T-helper 1 cell treated with Interleukin-12 subunit alpha and Interleukin-12 subunit beta and Interleukin-4 antibody, amounts not matched to agents 30 μg/mL and 1 μg/mL, for 36 hours (primary cell): ENCODE measurements around the gene DENND1A.
A peak's percentile ranks its signal among the peaks of the same experiment; 100 is the strongest.

Source experiments
- H3K27ac Mint-ChIP-seq: one replicate; pipeline ENCODE4 v1.8.0; 2021; ENCODE audit warnings: mild to moderate bottlenecking, mixed read lengths
- H3K27me3 Mint-ChIP-seq: one replicate; pipeline ENCODE4 v1.8.0; 2021; ENCODE audit warnings: low read depth, mixed read lengths
- H3K36me3 Mint-ChIP-seq: one replicate; pipeline ENCODE4 v1.8.0; 2021; ENCODE audit warnings: low read depth, mixed read lengths
- H3K4me1 Mint-ChIP-seq: one replicate; pipeline ENCODE4 v1.8.0; 2021; ENCODE audit warnings: low read depth, mixed read lengths
- H3K4me3 Mint-ChIP-seq: one replicate; pipeline ENCODE4 v1.8.0; 2021; ENCODE audit warnings: mild to moderate bottlenecking, moderate library complexity, mixed read lengths
- H3K9me3 Mint-ChIP-seq: one replicate; pipeline ENCODE4 v1.8.0; 2021; ENCODE audit warnings: mixed read lengths

DENND1A gene

DNA sequence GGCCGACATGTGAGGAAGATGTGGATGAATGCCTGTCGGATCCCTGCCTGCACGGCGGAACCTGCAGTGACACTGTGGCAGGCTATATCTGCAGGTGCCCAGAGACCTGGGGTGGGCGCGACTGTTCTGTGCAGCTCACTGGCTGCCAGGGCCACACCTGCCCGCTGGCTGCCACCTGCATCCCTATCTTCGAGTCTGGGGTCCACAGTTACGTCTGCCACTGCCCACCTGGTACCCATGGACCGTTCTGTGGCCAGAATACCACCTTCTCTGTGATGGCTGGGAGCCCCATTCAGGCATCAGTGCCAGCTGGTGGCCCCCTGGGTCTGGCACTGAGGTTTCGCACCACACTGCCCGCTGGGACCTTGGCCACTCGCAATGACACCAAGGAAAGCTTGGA is 559.8 kb downstream of the DENND1A start:
- Mint-ChIP-seq H3K4me1 (peaks cover 3% of the 10 kb centered on the region), H3K9me3 (no peaks in the 10 kb centered on the region), H3K27ac (no peak overlapping the region), H3K27me3 (peaks cover 31% of the 10 kb centered on the region), H3K36me3 (no peaks in the 10 kb centered on the region), H3K4me3 (no peak overlapping the region)

DNA sequence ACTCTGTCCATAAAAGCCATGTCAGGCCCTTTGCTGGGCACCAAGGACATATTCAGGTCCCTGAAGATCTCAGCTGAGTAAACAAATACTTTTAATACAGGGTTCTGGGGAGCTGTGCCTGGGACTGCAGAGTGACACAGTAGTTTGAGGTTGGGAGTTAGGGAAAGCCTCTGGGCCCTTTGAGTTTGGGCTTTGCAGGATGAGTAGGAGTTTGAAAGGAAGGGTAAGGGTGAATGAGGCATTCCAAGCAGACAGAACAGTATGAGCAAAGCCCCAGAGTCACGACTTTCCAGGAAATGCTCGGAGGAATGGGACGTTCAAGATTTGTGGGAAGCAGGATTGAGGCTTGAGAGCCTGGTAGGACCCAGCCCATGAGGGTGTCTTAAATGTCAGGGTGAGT is 560.6 kb downstream of the DENND1A start:
- Mint-ChIP-seq H3K27ac (no peak overlapping the region), H3K4me3 (no peak overlapping the region), H3K27me3 (peaks cover 24% of the 10 kb centered on the region), H3K36me3 (no peaks in the 10 kb centered on the region), H3K9me3 (no peaks in the 10 kb centered on the region), H3K4me1 (peaks cover 3% of the 10 kb centered on the region)

DNA sequence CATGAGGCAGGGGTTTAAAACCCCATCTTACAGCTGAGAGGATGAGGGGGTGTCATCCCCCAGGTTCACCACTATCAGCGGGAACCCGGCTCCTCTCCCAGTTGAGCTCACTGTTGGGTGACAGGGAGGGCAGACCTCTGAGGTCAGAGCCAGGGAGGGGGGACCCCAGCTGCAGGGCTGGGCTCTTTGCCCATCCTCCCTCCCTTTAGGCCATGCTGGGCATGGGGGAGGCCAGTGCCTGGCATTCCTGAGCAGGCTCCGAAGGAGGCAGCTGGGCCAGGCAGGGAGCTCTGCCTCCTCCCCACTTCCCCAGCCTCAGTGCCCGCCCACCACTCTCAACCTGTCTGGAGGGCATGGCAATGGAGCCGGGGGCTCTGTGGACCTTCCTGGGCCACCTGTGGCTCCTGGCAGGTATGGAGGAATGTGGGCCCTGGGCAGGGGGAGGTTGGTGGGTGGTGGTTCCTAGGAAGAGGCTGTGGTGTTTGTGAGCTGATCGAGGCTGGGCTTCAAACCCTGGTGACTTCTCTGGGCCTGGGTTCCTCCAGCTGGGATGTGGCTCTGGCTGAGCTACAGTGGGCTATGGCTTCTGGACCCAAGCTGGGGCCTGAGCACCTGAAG is 561.3 kb downstream of the DENND1A start:
- Mint-ChIP-seq H3K36me3 (no peaks in the 10 kb centered on the region), H3K27ac (no peak overlapping the region), H3K4me1 (peaks cover 3% of the 10 kb centered on the region), H3K4me3 (no peak overlapping the region), H3K9me3 (no peaks in the 10 kb centered on the region), H3K27me3 (peaks cover 18% of the 10 kb centered on the region)

DNA sequence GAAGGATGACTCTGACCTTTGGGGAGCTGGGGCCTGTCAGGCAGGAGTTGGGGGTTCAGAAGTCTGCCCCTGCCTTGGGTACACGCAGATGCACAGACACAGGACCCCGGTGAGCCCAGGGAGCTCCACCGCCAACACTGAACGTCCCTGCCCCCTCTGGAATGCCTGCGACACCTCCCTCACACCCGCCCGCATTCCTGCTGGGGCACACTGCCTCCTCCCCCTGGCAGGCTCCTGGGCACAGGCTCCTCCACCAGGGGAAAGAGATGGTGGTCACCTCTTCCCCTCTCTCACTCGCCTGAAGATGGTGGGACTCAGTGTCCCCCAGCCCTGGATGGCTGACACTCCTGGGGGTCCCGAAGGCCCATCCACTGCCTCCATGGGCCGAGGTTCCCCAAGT is 561.9 kb downstream of the DENND1A start:
- Mint-ChIP-seq H3K9me3 (no peaks in the 10 kb centered on the region), H3K27me3 (peaks cover 18% of the 10 kb centered on the region), H3K36me3 (no peaks in the 10 kb centered on the region), H3K27ac (no peak overlapping the region), H3K4me1 (peaks cover 3% of the 10 kb centered on the region), H3K4me3 (no peak overlapping the region)

DNA sequence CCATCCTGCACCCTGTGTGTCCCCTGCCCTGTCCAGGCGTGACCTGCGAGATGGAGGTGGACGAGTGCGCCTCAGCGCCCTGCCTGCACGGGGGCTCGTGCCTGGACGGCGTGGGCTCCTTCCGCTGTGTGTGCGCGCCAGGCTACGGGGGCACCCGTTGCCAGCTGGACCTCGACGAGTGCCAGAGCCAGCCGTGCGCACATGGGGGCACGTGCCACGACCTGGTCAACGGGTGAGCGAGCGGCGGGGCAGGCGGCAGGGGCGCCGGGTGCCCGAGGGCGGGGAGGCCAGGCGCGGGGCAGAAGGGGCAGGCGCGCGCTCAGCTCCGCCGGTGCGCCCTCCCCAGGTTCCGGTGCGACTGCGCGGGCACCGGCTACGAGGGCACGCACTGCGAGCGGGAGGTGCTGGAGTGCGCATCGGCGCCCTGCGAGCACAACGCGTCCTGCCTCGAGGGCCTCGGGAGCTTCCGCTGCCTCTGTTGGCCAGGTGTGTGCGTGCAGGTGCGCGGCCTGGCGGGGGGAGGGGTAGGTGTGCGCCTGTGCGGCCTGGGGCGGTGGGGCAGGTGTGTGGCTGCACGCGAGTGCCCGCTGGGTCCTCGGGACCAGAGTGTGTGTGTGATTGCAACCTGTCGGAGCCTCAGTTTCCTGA is 563.9 kb downstream of the DENND1A start:
- no peaks in the 10 kb centered on the region for H3K9me3 Mint-ChIP-seq
- no peak overlapping the region for H3K27ac Mint-ChIP-seq
- no peaks in the 10 kb centered on the region for H3K4me1 Mint-ChIP-seq
- peaks cover 5% of the 10 kb centered on the region for H3K27me3 Mint-ChIP-seq
- H3K4me3 Mint-ChIP-seq: no peak overlapping the region
- no peaks in the 10 kb centered on the region for H3K36me3 Mint-ChIP-seq

DNA sequence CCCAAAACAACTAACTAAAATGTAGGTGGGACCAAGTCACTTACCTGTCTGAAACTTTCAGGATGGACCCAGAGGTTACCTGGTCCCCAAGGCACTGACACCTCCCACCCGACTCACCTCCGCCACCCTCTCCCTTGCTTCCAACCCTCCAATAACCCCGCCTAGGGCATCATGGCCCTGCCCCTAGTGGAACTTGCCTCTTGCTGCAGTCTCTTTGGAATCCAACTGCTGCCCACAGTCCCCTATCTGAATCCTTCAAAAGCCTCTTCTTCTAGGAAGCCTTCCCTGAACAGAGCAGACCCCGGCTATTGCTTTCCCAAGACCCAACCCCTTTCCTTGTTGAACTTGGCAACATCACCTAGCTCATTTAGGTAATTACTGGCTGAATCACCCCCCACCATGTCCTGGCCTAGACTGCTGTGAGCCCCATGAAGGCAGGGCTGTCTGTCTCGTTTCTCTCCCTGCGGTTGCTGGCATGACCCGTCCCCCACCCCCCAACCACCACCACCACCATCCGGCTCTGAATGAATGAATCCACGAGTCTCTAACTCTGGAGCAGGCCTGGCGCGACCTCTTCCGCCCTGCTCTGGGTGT is 564.5 kb downstream of the DENND1A start:
- Mint-ChIP-seq H3K36me3 (no peaks in the 10 kb centered on the region), H3K4me1 (no peaks in the 10 kb centered on the region), H3K27me3 (peaks cover 5% of the 10 kb centered on the region), H3K9me3 (no peaks in the 10 kb centered on the region), H3K4me3 (no peak overlapping the region), H3K27ac (no peak overlapping the region)

DNA sequence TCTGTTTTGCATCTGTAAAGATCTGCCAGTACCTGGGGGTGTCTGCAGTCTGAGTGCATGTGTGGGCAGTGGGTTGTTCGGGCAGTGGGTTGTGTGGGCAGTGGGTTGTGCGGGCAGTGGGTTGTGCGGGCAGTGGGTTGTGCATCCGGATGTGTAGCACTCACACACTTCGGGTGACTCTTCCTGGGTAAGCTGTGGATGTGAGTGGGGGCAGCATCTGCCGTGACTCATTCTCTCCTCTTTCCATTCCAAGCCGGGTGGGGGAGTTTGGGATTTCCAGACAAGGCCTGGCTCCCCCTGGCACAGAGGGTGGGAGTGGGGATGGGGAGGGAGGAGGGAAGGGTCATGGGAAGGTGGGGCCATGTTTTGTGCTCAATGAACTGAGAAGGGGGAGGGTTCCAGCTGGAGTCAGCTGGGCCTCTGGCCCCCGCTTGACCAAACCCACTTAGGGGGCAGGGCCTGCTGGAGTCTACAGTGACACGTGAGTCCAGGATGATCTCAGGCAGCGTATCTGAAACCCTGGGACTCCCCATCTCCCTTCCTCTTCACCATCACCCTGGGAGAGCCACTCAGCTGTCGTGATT is 565.6 kb downstream of the DENND1A start:
- Mint-ChIP-seq H3K9me3 (no peaks in the 10 kb centered on the region), H3K27ac (no peak overlapping the region), H3K27me3 (peaks cover under 1% of the 10 kb centered on the region), H3K4me1 (peaks cover 6% of the 10 kb centered on the region), H3K4me3 (no peak overlapping the region), H3K36me3 (no peaks in the 10 kb centered on the region)

DNA sequence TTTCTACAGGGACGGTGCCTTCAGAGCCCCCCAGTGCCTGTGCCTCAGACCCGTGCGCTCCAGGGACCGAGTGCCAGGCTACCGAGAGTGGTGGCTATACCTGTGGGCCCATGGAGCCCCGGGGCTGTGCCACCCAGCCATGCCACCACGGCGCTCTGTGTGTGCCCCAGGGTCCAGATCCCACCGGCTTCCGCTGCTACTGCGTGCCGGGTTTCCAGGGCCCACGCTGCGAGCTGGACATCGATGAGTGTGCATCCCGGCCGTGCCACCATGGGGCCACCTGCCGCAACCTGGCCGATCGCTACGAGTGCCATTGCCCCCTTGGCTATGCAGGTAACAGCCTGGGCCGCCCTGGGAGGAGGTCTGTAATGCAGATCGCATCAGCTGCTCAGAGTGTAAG is 567.1 kb downstream of the DENND1A start:
- peaks cover 11% of the 10 kb centered on the region for H3K4me1 Mint-ChIP-seq
- H3K27ac Mint-ChIP-seq: no peak overlapping the region
- no peak overlapping the region for H3K4me3 Mint-ChIP-seq

DNA sequence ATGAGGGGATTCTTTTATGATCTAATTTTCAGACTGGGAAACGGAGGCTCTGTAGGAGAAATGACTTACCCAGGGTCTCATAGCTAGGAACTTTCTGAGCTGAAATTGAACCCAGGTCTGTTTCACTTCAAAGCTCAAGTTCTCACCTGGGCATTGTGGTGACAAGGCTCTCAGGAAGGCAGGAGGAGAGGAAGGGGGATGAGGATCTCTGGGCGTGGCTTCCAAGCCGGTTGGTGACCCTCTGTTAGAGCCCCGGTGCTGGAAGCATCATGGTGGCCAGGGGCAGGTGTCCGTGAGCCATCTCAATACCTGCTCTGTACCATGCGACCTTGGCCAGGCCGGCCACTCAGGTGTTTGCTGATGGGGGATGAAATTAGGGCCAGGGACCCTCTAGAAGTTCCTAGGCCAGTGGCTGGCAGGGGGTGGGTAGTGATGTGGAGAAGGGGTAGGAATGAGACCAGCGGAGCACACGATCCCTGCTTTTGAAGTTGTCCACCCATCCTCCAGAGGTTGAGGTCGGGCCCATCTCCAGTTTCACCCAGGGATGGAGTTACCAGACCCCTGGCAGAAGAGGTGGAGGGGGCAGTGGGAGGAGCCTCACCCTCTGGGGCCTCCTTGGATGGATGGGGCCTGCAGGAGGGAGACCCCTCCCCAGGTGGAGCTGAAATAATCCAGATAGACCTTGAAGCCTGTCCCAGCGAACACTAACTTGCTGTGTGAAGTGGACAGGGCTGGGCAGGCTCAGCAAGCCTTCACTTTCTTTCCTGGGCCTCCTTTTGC is 568.0 kb downstream of the DENND1A start:
- Mint-ChIP-seq H3K36me3 (no peaks in the 10 kb centered on the region), H3K27me3 (no peaks in the 10 kb centered on the region), H3K27ac (peak overlapping the region; percentile 43), H3K4me3 (no peak overlapping the region), H3K9me3 (no peaks in the 10 kb centered on the region), H3K4me1 (peaks cover 11% of the 10 kb centered on the region)

More for the DNA sequence above, 567.1 kb downstream of the DENND1A start:
- Mint-ChIP-seq H3K9me3 (no peaks in the 10 kb centered on the region), H3K27me3 (no peaks in the 10 kb centered on the region), H3K36me3 (no peaks in the 10 kb centered on the region)

DNA sequence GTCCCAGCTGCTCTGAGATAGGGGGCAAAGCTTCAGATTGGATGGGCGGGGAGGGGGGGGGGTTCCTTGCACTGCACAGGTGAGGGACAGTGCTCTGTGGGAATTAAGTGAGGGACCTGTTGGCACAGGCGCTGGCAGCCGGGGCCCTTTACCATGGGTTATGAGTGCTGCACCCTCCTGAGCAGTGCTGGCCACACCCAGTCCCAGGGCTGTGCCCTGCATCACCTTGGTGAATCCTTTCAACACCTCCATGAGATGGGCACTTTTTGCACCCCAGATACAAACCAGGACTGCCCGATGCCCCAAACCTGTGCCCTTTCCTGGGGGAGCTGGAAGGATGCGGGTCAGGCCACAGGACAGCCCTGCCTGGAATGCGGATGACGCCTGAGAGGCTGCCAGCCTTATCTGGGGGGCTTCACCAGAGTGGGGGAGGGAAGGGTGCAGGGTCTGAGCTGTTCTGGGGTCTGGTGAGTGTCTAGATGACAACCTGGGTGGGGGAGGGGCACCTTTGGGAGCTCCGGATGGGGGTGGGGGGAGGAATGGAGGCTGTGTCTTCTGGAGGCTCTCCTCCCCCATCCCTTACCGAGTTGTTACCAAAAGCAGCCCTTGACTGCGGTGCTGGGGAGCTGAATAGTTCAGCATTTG is 568.7 kb downstream of the DENND1A start:
- Mint-ChIP-seq H3K4me3 (no peak overlapping the region), H3K36me3 (no peaks in the 10 kb centered on the region), H3K9me3 (no peaks in the 10 kb centered on the region), H3K27me3 (no peaks in the 10 kb centered on the region), H3K27ac (no peak overlapping the region), H3K4me1 (peaks cover 11% of the 10 kb centered on the region)

DNA sequence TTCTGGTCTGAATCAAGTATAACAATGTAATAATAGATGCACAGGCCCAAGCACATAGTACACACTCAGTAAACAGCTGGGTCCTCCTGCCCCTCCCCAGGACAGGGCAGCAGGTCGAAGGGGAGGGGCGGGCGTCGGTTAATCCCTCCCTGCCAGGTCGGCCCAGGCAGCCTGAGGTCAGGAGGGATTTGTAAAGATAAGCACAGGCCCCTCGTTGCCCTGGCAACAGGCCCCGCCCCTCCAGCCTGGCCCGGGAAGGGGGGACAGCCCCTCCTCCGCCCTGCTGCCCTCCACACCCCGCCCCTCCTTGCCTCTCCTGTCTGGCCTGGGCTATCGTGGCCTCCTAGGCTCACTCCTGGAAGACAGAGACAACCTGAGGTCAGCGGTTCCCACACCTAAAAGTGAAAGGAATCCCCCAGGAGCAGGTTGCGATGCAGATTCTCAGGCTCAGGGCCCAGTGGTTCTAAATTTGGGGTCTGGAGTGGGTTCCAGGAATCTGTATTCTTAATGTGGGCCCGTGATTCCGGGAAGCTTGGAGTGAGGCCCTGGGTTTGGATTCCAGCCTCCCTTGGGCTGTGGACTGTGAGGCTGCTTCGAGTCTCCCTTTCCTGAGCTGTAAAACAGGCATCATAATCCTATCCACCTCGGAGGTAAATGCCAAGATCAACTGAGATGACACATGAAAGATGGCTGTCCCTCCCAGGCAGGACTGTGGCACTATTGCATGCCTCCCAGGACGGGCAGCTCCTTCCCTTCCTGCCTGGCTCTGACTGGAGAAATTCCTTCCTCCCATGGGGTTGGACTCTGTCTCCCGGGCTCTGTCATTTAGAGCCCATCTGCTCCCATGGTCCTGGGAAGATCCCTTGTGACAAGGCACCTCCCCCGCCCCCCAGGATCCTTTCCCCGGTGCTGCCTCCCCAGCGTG is 569.5 kb downstream of the DENND1A start:
- no peaks in the 10 kb centered on the region for H3K36me3 Mint-ChIP-seq
- no peak overlapping the region for H3K4me3 Mint-ChIP-seq
- no peaks in the 10 kb centered on the region for H3K27me3 Mint-ChIP-seq
- H3K9me3 Mint-ChIP-seq: no peaks in the 10 kb centered on the region
- H3K27ac Mint-ChIP-seq: no peak overlapping the region
- H3K4me1 Mint-ChIP-seq: peaks cover 11% of the 10 kb centered on the region

DNA sequence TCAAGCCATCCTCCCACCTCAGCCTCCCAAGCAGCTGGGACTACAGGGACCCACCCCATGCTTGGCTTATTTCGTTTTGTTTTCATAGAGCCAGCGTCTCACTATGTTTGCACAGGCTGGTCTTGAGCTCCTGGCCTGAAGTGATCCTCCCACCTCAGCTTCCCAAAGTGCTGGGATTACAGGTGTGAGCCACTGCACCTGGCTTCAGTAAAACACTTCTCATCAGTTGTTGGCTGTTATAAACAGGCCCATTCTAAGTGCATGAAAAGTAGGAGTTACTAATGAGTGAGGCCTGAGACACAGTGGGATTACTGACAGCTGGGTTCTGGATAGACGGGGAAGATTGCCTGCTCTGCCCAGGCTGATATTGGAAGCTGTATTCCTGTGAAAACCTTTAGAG is 570.4 kb downstream of the DENND1A start:
- Mint-ChIP-seq H3K36me3 (no peaks in the 10 kb centered on the region), H3K4me3 (no peak overlapping the region), H3K9me3 (no peaks in the 10 kb centered on the region), H3K4me1 (peaks cover 11% of the 10 kb centered on the region), H3K27me3 (no peaks in the 10 kb centered on the region), H3K27ac (no peak overlapping the region)

DNA sequence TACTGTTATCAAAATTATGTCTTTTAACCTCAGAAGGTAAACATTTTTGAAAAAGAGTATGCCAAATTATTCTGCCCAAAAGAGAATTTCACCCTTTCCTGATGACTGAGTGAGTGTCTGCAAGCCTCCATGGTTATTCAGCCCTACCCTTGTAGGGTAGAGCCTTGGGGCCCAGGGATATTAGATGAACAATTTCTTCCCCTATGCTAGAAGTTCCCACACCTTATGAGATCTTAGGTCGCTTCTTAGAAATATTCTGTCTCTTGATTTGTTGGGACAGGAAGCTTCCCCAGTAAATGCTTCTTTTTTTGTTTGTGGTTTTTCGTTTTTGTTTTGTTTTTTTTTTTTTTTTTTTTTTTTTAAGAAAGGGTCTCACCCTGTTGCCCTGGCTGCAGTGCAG is 570.8 kb downstream of the DENND1A start:
- H3K27ac Mint-ChIP-seq: no peak overlapping the region
- no peaks in the 10 kb centered on the region for H3K36me3 Mint-ChIP-seq
- H3K4me3 Mint-ChIP-seq: no peak overlapping the region
- H3K4me1 Mint-ChIP-seq: peaks cover 11% of the 10 kb centered on the region
- H3K9me3 Mint-ChIP-seq: no peaks in the 10 kb centered on the region
- no peaks in the 10 kb centered on the region for H3K27me3 Mint-ChIP-seq
